ENCODE results near the gene NCL. TPM values are rescaled to one million over a fixed set of nuclear protein-coding genes. Genes with fewer than 3 reads are reported as not detected.

NCL gene, protein sequence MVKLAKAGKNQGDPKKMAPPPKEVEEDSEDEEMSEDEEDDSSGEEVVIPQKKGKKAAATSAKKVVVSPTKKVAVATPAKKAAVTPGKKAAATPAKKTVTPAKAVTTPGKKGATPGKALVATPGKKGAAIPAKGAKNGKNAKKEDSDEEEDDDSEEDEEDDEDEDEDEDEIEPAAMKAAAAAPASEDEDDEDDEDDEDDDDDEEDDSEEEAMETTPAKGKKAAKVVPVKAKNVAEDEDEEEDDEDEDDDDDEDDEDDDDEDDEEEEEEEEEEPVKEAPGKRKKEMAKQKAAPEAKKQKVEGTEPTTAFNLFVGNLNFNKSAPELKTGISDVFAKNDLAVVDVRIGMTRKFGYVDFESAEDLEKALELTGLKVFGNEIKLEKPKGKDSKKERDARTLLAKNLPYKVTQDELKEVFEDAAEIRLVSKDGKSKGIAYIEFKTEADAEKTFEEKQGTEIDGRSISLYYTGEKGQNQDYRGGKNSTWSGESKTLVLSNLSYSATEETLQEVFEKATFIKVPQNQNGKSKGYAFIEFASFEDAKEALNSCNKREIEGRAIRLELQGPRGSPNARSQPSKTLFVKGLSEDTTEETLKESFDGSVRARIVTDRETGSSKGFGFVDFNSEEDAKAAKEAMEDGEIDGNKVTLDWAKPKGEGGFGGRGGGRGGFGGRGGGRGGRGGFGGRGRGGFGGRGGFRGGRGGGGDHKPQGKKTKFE
- total RNA-seq: 1,000 to 10,000 TPM; 1,673 to 1,772 TPM
- polyA plus RNA-seq: 568 TPM

DNA sequence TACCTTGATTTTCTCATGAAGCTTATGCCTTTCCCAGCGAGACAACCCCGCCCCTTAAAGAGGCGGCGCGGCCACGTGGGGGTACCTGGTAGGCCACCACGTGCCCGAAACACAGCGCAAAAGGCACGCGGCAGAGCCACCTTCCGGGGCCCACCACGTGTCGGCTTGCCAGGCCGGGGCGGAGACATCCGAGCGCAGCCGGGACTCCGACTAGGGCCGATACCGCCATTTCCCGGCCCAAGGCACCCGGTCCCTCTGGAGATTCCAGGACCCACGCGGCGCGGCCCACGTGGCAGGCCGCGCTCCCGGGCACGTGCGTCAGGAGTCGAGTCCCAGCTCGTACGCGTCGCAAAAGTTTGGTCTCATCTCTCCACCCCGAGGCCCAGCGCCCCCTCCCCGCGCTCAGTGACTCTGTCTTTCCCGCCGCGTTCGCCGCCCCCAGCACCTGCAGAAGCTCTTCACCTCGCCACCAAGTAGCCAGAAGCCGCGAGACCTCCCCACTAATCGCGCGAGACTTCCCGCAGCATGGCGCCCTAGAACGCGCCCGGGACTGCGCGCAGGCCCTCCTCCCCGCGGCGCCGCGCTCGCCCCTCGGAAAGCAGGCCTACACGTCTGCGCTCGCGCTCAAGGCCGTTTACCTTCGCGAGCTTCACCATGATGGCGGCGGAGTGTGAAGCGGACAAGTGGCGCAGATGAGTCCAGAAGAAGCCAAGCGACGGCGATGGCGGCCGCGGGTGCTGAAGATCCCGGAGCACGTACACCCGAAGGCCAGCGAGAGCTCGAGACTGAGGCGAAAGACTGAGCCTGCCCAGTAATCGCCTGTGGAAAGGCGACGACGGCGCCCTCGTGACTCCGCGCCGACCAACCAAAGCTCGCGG is at the start of gene NCL:
TSS of gene NCL (minus strand) at position 787 of the 878 bp plus-strand sequence. CDS start at position 656, 131 bp downstream.
- H3K27me3 Mint-ChIP-seq: peaks cover 0 to 13% of the 10 kb centered on the region in 2 donors
- peaks cover 27 to 52% (median 28%) of the 10 kb centered on the region in 3 donors for H3K36me3 Mint-ChIP-seq
- H3K27ac Mint-ChIP-seq: peak within 1 kb of the TSS; percentile 98 to 100 (median 100)
- CTCF ChIA-PET: interaction anchor here (0.8 to 6.4 kb wide), 15 partner anchors 12 to 411 kb away, joined by 3 to 67 read pairs (median 4); no protein-coding TSS in a partner anchor
- peak within 1 kb of the TSS; percentile 94 to 100 (median 96) for H3K4me3 Mint-ChIP-seq
- Histone ChIP-seq H3K27me3 (ENCODE audit: insufficient read depth, low read length, poor library complexity, severe bottlenecking) (no peaks in the 10 kb centered on the region), H3K4me1 (ENCODE audit: insufficient read depth, low read length) (peaks cover 42% of the 10 kb centered on the region), H3K9me3 (ENCODE audit: low read length) (no peaks in the 10 kb centered on the region), H3K27ac (ENCODE audit: low read depth, low read length) (peak within 1 kb of the TSS; percentile 98), H3K4me3 (ENCODE audit: low read length) (peak within 1 kb of the TSS; percentile 88), H3K36me3 (ENCODE audit: insufficient read depth, low read length) (peaks cover 38% of the 10 kb centered on the region)
- H3K4me1 Mint-ChIP-seq: peaks cover 47 to 55% (median 54%) of the 10 kb centered on the region in 3 donors
- peak; percentile 79 to 93 (median 88) for DNase-seq
- no peaks in the 10 kb centered on the region for H3K9me3 Mint-ChIP-seq
- POLR2A ChIA-PET: interaction anchor here (0.5 to 4.4 kb wide), 26 partner anchors 8 to 411 kb away, joined by 3 to 50 read pairs (median 6); partner anchors contain the start of gene PTMA

DNA sequence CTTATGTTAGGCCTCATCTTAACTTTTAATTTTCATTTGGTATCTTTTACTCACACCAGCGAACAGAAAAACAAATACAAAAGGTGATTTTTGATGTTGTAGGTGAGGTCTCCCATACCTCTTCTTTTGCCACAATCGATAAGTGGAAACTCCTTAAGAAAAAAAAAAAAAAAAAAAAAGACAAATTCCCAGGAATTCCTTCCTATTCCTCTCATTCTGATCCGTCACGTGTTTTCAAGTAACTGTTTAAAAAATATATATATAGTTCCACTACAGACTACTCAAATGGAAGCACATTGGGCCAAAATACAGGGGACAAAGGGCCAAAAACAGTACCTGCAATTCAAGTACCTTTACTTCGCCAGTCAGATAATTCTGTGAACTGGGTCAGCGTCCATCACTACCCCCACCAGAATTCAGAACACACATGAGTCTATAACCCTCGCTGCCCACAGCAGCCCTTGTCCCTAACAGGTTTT is 49.5 kb upstream of the NCL start:
- H3K27ac ChIP-seq (ENCODE audit: low read depth, low read length): peak overlapping the region; percentile 78
- Mint-ChIP-seq H3K27ac (peak overlapping the region; percentile 84 to 98 (median 96)), H3K4me3 (peak overlapping the region; percentile 77 to 95 (median 89)), H3K4me1 (peaks cover 16 to 22% (median 21%) of the 10 kb centered on the region in 3 donors), H3K27me3 (peaks cover 0 to 3% of the 10 kb centered on the region in 2 donors), H3K36me3 (peaks cover 0 to 7% (median 0%) of the 10 kb centered on the region in 3 donors), H3K9me3 (no peaks in the 10 kb centered on the region)
- no peaks in the 10 kb centered on the region for H3K27me3 ChIP-seq (ENCODE audit: insufficient read depth, low read length, poor library complexity, severe bottlenecking)
- peak overlapping the region; percentile 68 for H3K4me3 ChIP-seq (ENCODE audit: low read length)
- DNase-seq: no peak
- no peaks in the 10 kb centered on the region for H3K9me3 ChIP-seq (ENCODE audit: low read length)
- CTCF ChIA-PET: interaction anchor here (0.6 to 5.0 kb wide), 5 partner anchors 8 to 49 kb away, joined by 3 to 32 read pairs (median 4); partner anchors contain the start of gene NCL
- peaks cover 19% of the 10 kb centered on the region for H3K4me1 ChIP-seq (ENCODE audit: insufficient read depth, low read length)
- POLR2A ChIA-PET: interaction anchor here (0.6 to 1.9 kb wide), 4 partner anchors 31 to 64 kb away, joined by 3 to 28 read pairs (median 5); partner anchors contain the start of gene NCL
- H3K36me3 ChIP-seq (ENCODE audit: insufficient read depth, low read length): no peaks in the 10 kb centered on the region

DNA sequence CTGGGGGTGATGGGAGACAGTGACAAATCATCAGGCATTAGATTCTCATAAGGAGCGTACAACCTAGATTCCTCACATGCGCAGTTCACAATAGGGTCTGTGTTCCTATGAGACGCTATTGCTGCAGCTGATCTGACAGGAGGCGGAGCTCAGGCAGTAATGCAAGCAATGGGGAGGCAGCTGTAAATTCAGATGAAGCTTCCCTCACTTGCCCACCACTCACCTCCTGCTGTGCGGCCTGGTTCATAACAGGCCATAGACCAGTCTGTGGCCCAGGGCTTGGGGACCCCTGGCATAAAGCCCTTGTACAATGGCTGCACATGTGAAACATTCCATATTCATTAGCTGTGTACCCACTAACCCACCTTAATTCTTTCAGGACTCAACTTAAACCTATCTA is 47.9 kb upstream of the NCL start:
- Mint-ChIP-seq H3K9me3 (no peaks in the 10 kb centered on the region), H3K4me3 (peak overlapping the region in 1 of 7 donors; percentile 44), H3K27me3 (peaks cover 0 to 3% of the 10 kb centered on the region in 2 donors), H3K36me3 (peaks cover 1 to 8% (median 3%) of the 10 kb centered on the region in 3 donors), H3K27ac (peak overlapping the region in 7 of 8 donors; percentile 48 to 84 (median 81)), H3K4me1 (peaks cover 12 to 17% (median 16%) of the 10 kb centered on the region in 3 donors)
- H3K4me1 ChIP-seq (ENCODE audit: insufficient read depth, low read length): peaks cover 13% of the 10 kb centered on the region
- no peaks in the 10 kb centered on the region for H3K27me3 ChIP-seq (ENCODE audit: insufficient read depth, low read length, poor library complexity, severe bottlenecking)
- H3K36me3 ChIP-seq (ENCODE audit: insufficient read depth, low read length): no peaks in the 10 kb centered on the region
- CTCF ChIA-PET: interaction anchor here (1.3 to 5.0 kb wide), 3 partner anchors 19 to 90 kb away, joined by 3 to 32 read pairs (median 5); no protein-coding TSS in a partner anchor
- POLR2A ChIA-PET: interaction anchor here (0.8 to 1.1 kb wide), 2 partner anchors 48 to 196 kb away, joined by 3 read pairs; partner anchors contain the start of genes NCL and PTMA
- H3K27ac ChIP-seq (ENCODE audit: low read depth, low read length): no peak overlapping the region
- no peak overlapping the region for H3K4me3 ChIP-seq (ENCODE audit: low read length)
- no peak for DNase-seq
- no peaks in the 10 kb centered on the region for H3K9me3 ChIP-seq (ENCODE audit: low read length)

DNA sequence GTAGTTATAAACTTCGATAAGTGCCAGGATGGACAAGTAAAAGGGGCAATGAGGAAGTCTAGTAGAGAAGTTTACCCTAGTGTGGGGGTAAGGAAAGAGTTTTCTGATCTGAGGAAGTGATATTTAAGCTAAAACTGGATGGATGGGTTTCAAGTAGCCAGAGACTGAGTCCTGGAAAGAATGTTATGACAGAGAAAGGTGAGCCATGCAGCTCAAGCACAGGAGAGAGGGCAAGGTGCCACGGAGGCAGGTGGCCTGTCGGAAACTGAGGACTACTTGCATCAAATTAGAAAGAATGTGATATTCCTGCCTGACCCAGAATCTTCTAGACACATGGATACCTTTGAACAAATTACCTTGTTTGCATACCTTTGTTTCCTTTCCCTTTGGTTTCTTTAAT is 39.5 kb upstream of the NCL start:
- ChIA-PET POLR2A (no interaction called here), CTCF (interaction anchor here (1.2 kb wide), 1 partner anchor 36 kb away, joined by 3 read pairs; no protein-coding TSS in a partner anchor)
- H3K9me3 Mint-ChIP-seq: no peaks in the 10 kb centered on the region
- Histone ChIP-seq H3K27me3 (ENCODE audit: insufficient read depth, low read length, poor library complexity, severe bottlenecking) (no peaks in the 10 kb centered on the region), H3K4me1 (ENCODE audit: insufficient read depth, low read length) (no peaks in the 10 kb centered on the region), H3K36me3 (ENCODE audit: insufficient read depth, low read length) (no peaks in the 10 kb centered on the region), H3K4me3 (ENCODE audit: low read length) (no peak overlapping the region), H3K27ac (ENCODE audit: low read depth, low read length) (no peak overlapping the region), H3K9me3 (ENCODE audit: low read length) (no peaks in the 10 kb centered on the region)
- no peak for DNase-seq
- H3K36me3 Mint-ChIP-seq: peaks cover 4 to 23% (median 8%) of the 10 kb centered on the region in 3 donors
- H3K27ac Mint-ChIP-seq: no peak overlapping the region
- H3K4me3 Mint-ChIP-seq: no peak overlapping the region
- no peaks in the 10 kb centered on the region for H3K27me3 Mint-ChIP-seq
- no peaks in the 10 kb centered on the region for H3K4me1 Mint-ChIP-seq

DNA sequence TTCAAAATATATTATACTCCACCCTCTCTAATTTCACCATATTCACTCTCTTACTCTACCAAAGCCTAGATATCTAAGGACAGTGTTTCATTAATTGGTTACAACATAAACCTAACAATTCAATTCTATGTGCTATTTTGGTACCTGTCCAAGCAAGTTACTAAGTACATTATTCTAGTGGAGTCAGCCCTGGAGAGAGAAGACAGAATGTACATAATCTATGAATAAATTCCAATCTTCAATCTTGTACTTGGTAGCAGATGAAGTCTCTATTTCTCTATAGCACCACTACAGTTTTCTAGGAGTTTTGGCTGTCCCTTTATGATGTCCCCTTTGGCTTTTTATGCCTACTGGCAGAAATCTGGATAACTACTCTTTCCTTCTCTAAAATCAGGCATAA is 38.3 kb upstream of the NCL start:
- ChIA-PET CTCF (no interaction called here), POLR2A (no interaction called here)
- H3K36me3 ChIP-seq (ENCODE audit: insufficient read depth, low read length): no peaks in the 10 kb centered on the region
- H3K4me1 ChIP-seq (ENCODE audit: insufficient read depth, low read length): no peaks in the 10 kb centered on the region
- Mint-ChIP-seq H3K27me3 (no peaks in the 10 kb centered on the region), H3K4me1 (no peaks in the 10 kb centered on the region), H3K4me3 (no peak overlapping the region), H3K9me3 (no peaks in the 10 kb centered on the region), H3K36me3 (peaks cover 4 to 23% (median 8%) of the 10 kb centered on the region in 3 donors), H3K27ac (no peak overlapping the region)
- DNase-seq: no peak
- H3K4me3 ChIP-seq (ENCODE audit: low read length): no peak overlapping the region
- no peak overlapping the region for H3K27ac ChIP-seq (ENCODE audit: low read depth, low read length)
- H3K9me3 ChIP-seq (ENCODE audit: low read length): no peaks in the 10 kb centered on the region
- no peaks in the 10 kb centered on the region for H3K27me3 ChIP-seq (ENCODE audit: insufficient read depth, low read length, poor library complexity, severe bottlenecking)

DNA sequence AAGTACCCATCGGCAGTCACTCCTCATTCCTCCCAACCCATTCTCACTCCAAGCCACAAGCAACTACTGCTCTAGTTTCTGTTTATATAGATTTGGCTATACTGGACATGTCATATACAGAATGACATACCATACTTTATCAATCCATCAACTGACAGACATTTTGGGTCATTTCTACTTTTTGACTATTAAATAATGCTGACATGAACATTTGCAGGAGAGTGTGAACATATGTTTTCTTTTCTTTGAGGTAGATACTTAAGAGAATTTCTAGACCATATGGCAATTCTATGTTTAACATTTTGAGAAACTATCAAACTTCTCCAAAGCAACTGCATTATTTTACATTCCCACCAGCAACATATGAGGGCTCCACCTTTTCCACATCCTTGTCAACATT is 33.4 kb upstream of the NCL start:
- Mint-ChIP-seq H3K4me1 (no peaks in the 10 kb centered on the region), H3K9me3 (no peaks in the 10 kb centered on the region), H3K36me3 (peaks cover 0 to 3% (median 0%) of the 10 kb centered on the region in 3 donors), H3K27me3 (no peaks in the 10 kb centered on the region), H3K27ac (peak overlapping the region in 1 of 8 donors; percentile 2), H3K4me3 (no peak overlapping the region)
- no peaks in the 10 kb centered on the region for H3K36me3 ChIP-seq (ENCODE audit: insufficient read depth, low read length)
- no peak overlapping the region for H3K27ac ChIP-seq (ENCODE audit: low read depth, low read length)
- no peak for DNase-seq
- H3K9me3 ChIP-seq (ENCODE audit: low read length): no peaks in the 10 kb centered on the region
- CTCF ChIA-PET: no interaction called here
- POLR2A ChIA-PET: no interaction called here
- no peaks in the 10 kb centered on the region for H3K4me1 ChIP-seq (ENCODE audit: insufficient read depth, low read length)
- no peak overlapping the region for H3K4me3 ChIP-seq (ENCODE audit: low read length)
- H3K27me3 ChIP-seq (ENCODE audit: insufficient read depth, low read length, poor library complexity, severe bottlenecking): no peaks in the 10 kb centered on the region

DNA sequence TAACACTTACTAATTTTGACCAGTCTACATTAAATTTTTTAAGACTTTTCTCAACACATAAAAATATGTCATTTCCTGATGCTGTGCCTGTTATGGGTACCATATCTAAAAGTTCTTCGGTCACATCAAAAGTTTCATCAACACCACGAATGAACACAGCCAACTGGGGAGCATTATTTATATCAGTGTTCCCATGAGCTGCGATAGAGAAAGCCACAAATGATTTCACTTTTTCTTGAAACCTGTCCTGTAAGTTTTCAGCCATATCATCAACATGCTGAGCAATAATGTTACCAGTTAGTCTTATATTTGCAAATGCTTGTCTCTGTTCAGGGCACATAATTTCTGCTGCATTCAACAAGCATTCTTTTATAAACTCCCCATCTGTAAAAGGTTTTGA is 30.4 kb upstream of the NCL start:
- Histone ChIP-seq H3K27me3 (ENCODE audit: insufficient read depth, low read length, poor library complexity, severe bottlenecking) (no peaks in the 10 kb centered on the region), H3K4me3 (ENCODE audit: low read length) (no peak overlapping the region), H3K36me3 (ENCODE audit: insufficient read depth, low read length) (no peaks in the 10 kb centered on the region), H3K9me3 (ENCODE audit: low read length) (no peaks in the 10 kb centered on the region), H3K4me1 (ENCODE audit: insufficient read depth, low read length) (no peaks in the 10 kb centered on the region), H3K27ac (ENCODE audit: low read depth, low read length) (no peak overlapping the region)
- Mint-ChIP-seq H3K4me3 (no peak overlapping the region), H3K4me1 (no peaks in the 10 kb centered on the region), H3K27ac (no peak overlapping the region), H3K9me3 (no peaks in the 10 kb centered on the region), H3K36me3 (no peaks in the 10 kb centered on the region), H3K27me3 (no peaks in the 10 kb centered on the region)
- POLR2A ChIA-PET: no interaction called here
- CTCF ChIA-PET: interaction anchor here (1.7 kb wide), 1 partner anchor 12 kb away, joined by 5 read pairs; no protein-coding TSS in a partner anchor
- no peak for DNase-seq
